ENCODE data around the gene RHOT2.

The RHOT2 gene

DNA sequence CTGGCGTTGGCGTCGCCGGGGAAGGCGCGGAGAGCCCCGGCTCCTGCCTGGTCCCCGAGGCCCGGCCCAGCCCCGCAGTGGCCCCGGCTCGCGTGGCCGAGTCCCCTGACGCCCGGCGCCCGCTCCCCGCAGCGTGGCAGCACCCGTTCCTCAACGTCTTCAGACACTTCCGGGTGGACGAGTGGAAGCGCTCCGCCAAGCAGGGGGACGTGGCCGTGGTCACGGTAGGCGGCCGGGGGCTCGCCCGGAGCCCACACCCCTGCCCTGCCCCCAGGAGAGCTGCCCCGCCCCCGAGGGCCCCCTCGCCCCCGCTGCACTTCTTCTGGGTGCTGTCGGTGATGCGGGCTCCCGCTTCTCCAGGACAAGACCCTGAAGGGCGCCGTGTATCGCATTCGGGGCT, 18.3 kb upstream of the RHOT2 start:
- Histone ChIP-seq H3K4me1 (ENCODE audit: control insufficient read depth in 1 of 2, insufficient read depth in 1 of 2, low read depth in 1 of 2, low read length in 1 of 2) (peaks cover 21 to 28% of the 10 kb centered on the region in 2 experiments), H3K27me3 (no peaks in the 10 kb centered on the region), H3K4me3 (ENCODE audit: low read depth in 1 of 2, low read length in 1 of 2) (peak overlapping the region; percentile 80 to 84), H3K27ac (peak overlapping the region; percentile 78), H3K36me3 (no peaks in the 10 kb centered on the region), H3K9me3 (no peaks in the 10 kb centered on the region)
- TF ChIP-seq, protein P1, sequence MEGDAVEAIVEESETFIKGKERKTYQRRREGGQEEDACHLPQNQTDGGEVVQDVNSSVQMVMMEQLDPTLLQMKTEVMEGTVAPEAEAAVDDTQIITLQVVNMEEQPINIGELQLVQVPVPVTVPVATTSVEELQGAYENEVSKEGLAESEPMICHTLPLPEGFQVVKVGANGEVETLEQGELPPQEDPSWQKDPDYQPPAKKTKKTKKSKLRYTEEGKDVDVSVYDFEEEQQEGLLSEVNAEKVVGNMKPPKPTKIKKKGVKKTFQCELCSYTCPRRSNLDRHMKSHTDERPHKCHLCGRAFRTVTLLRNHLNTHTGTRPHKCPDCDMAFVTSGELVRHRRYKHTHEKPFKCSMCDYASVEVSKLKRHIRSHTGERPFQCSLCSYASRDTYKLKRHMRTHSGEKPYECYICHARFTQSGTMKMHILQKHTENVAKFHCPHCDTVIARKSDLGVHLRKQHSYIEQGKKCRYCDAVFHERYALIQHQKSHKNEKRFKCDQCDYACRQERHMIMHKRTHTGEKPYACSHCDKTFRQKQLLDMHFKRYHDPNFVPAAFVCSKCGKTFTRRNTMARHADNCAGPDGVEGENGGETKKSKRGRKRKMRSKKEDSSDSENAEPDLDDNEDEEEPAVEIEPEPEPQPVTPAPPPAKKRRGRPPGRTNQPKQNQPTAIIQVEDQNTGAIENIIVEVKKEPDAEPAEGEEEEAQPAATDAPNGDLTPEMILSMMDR (IDR thresholded peaks at IDR 0.05): no peak

DNA sequence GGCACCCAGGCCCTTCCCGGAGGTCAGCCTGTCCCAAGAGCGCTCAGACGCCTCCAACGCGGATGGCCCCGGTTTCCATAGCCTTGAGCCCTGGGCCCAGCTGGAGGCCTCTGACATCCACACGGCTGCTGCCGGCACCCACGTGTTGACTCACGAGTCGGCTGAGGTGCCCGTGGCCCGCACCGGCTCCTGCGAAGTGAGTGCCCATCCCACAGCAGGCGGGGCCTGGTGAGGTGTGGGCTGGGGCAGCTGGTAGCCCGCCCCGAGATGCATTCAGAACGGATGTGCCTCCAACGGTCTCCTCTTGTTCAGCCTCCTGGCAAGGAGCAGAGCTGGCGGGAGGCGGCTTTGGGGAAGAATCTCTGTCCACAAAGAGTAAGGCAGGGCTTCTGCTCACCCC, 16.1 kb upstream of the RHOT2 start:
- TF ChIP-seq, protein P1 (IDR thresholded peaks at IDR 0.05): no peak
- Histone ChIP-seq H3K27ac (no peak overlapping the region), H3K9me3 (no peaks in the 10 kb centered on the region), H3K27me3 (no peaks in the 10 kb centered on the region), H3K36me3 (peaks cover 6% of the 10 kb centered on the region), H3K4me3 (ENCODE audit: low read depth in 1 of 2, low read length in 1 of 2) (no peak overlapping the region), H3K4me1 (ENCODE audit: control insufficient read depth in 1 of 2, insufficient read depth in 1 of 2, low read depth in 1 of 2, low read length in 1 of 2) (peaks cover 21 to 28% of the 10 kb centered on the region in 2 experiments)

DNA sequence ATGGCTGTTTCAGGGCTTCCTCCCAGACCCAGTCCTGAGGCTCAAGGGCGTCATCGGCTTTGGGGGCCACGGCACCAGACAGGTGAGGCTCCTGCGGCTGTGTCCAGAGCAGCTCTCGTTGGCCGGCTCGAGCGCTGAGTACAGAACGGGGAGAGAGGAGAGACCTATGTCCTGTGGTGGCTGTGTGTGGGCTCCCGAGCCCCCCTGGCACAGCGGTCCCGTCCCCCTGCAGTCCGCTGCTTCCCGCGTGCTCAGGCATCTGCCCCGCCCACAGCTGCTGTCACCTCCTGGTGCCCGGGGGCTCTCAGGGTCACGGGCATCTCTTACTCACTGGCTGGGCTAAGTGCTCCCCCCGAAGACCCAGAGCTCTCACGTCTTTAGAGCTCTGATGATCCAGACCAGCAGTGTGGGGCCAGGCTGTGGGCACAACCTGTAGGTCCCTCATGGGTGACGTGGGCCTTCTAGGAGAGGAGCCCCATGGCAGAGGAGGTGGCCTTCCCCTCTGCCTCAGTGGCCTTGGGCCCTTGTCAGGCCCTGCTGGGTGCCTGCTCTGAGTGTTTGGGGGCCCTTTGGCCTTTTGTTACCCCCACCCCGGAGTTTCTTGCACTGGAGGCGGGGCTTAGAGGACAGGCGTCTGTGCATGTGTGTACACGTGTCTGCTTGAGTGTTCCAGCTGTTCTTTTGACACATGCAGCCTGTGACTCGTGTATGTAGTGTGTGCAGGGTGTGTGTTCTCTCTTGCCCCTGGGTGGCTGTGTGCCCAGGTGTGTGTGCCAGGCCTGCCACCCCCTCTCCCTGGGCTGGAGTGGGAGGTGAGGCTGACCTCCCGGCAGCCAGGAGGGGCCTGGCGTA, 15.3 kb upstream of the RHOT2 start:
- Histone ChIP-seq H3K4me1 (ENCODE audit: control insufficient read depth in 1 of 2, insufficient read depth in 1 of 2, low read depth in 1 of 2, low read length in 1 of 2) (peaks cover 21 to 26% of the 10 kb centered on the region in 2 experiments), H3K4me3 (ENCODE audit: low read depth in 1 of 2, low read length in 1 of 2) (no peak overlapping the region), H3K27me3 (no peaks in the 10 kb centered on the region)

DNA sequence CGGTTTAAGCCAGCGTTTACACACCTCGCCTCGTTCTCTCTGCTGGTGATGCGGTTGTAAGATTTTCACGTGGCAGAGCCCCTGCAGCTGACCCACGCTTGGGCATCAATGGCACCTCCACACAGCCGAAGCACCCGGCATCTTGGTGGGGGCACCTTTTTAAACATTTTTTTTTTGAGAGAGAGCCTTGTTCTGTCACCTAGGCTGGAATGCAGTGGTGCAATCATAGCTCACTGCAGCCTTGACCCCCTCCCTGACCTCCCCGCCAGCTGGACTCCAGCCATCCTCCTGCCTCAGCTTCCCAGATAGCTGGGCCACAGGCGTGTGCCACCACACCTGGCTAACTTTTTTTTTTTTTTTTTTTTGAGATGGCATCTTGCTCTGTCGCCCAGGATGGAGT, 13.9 kb upstream of the RHOT2 start:
- no peaks in the 10 kb centered on the region for H3K27me3 ChIP-seq
- no peak overlapping the region for H3K4me3 ChIP-seq (ENCODE audit: low read depth in 1 of 2, low read length in 1 of 2)
- peaks cover 9 to 12% of the 10 kb centered on the region in 2 experiments for H3K4me1 ChIP-seq (ENCODE audit: control insufficient read depth in 1 of 2, insufficient read depth in 1 of 2, low read depth in 1 of 2, low read length in 1 of 2)
- TF ChIP-seq, protein P1 (IDR thresholded peaks at IDR 0.05): no peak
- no peak overlapping the region for H3K27ac ChIP-seq
- H3K9me3 ChIP-seq: no peaks in the 10 kb centered on the region
- peaks cover 6% of the 10 kb centered on the region for H3K36me3 ChIP-seq

More for the DNA sequence above, 15.3 kb upstream of the RHOT2 start:
- TF ChIP-seq, protein P1 (IDR thresholded peaks at IDR 0.05): no peak
- H3K9me3 ChIP-seq: no peaks in the 10 kb centered on the region
- peaks cover 6% of the 10 kb centered on the region for H3K36me3 ChIP-seq
- no peak overlapping the region for H3K27ac ChIP-seq

DNA sequence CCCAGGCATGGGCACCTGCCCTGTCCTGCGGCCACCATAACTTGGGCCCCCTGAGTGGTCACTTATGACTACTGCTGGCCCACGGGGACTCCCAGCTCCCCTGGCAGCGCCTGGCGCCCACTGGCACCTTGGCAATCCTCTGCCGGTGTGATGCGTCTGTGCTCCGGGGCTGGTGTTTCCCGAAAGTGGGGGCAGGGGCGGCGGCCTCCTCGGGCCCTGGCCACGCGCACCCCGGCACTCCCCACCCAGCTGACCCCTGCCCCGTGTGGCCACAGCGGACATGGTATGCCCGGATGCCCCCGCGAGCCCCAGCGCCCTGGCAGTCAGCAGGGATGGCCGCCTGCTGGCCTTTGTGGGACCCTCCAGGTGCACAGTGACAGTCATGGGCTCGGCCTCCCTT, 10.4 kb upstream of the RHOT2 start:
- Histone ChIP-seq H3K36me3 (peaks cover 6% of the 10 kb centered on the region), H3K27ac (no peak overlapping the region), H3K4me3 (ENCODE audit: low read depth in 1 of 2, low read length in 1 of 2) (no peak overlapping the region), H3K4me1 (ENCODE audit: control insufficient read depth in 1 of 2, insufficient read depth in 1 of 2, low read depth in 1 of 2, low read length in 1 of 2) (peaks cover 9 to 13% of the 10 kb centered on the region in 2 experiments), H3K27me3 (no peaks in the 10 kb centered on the region), H3K9me3 (no peaks in the 10 kb centered on the region)
- TF ChIP-seq, protein P1 (IDR thresholded peaks at IDR 0.05): no peak
